Endothelial cell of umbilical vein (primary cell): ENCODE measurements around the gene RASGRF2. TPM values are rescaled to one million over a fixed set of nuclear protein-coding genes. Genes with fewer than 3 reads are reported as not detected.
A peak's percentile ranks its signal among the peaks of the same experiment; 100 is the strongest.

ENCODE experiments used
- BruUV-seq: library from RNA; stranded (reverse); fragments of 400-500 nt; replicated peaks from 2 replicates; lab custom pipeline; 2021; lab: Mats Ljungman, UMichigan
- CTCF ChIA-PET: fragments of 300-600, 350-600 bp; sonication (Branson Sonifier 250); formaldehyde crosslinking; loops from one replicate; lab custom pipeline; 2021; ENCODE audit warnings: antibody characterized with exemption, inconsistent platforms; lab: Charles Lee
- POLR2A ChIA-PET: fragments of 300-600, 350-600 bp; sonication (Branson Sonifier 250); formaldehyde crosslinking; loops from one replicate; lab custom pipeline; 2021; ENCODE audit warnings: antibody characterized with exemption, inconsistent platforms; lab: Charles Lee
- DNase-seq: peaks from one replicate; pipeline ENCODE4 v3.0.0-alpha.2; 2011; ENCODE audit warnings: low read depth, low spot score
- FAIRE-seq: peaks from 2 replicates; lab custom pipeline; 2011; peaks lifted over from hg19 to GRCh38; lab: Jason Lieb, UNC
- H2AFZ ChIP-seq: 2 replicates; pipeline ENCODE4 v1.6.0; 2012; ENCODE audit warnings: low read depth, low read length, control low read depth, inconsistent platforms
- H3K27ac ChIP-seq: 2 replicates; pipeline ENCODE4 v1.5.1; 2011; ENCODE audit warnings: low read depth, mild to moderate bottlenecking, control low read depth, low read length, moderate library complexity; ENCODE audit not compliant: insufficient read depth
- H3K27me3 ChIP-seq, 2 experiments: 2 replicates each; pipeline versions ENCODE4 v1.6.0 to v1.6.1; 2011; ENCODE audit warnings: low read length in 2 of 2, mixed read lengths in 1 of 2; ENCODE audit not compliant: control insufficient read depth in 2 of 2, insufficient read depth in 2 of 2
- H3K36me3 ChIP-seq, 2 experiments: 2 replicates in 1 of 2; 3 replicates in 1 of 2; pipeline ENCODE4 v1.5.1; 2011; ENCODE audit warnings: low read length in 2 of 2, mild to moderate bottlenecking in 1 of 2, moderate library complexity in 1 of 2; ENCODE audit not compliant: control insufficient read depth in 2 of 2, insufficient read depth in 2 of 2; ENCODE audit errors: extremely low read depth in 1 of 2
- H3K4me1 ChIP-seq: 3 replicates; pipeline ENCODE4 v1.5.1; 2011; ENCODE audit warnings: mild to moderate bottlenecking, low read length; ENCODE audit not compliant: control insufficient read depth, insufficient read depth; ENCODE audit errors: extremely low read depth
- H3K4me2 ChIP-seq: 2 replicates; pipeline ENCODE4 v1.6.1; 2011; ENCODE audit warnings: low read length, control low read depth, mixed read lengths; ENCODE audit not compliant: insufficient read depth
- H3K4me3 ChIP-seq, 3 experiments: fragments of 200-600 bp in 1 of 3; sonication (generic), shearing (Covaris generic) in 1 of 3; replicated peaks in 1 of 3; 2 replicates each; pipeline ENCODE4 v1.5.1; 2011 to 2016; ENCODE audit warnings: control low read depth in 3 of 3, low read length in 3 of 3, mild to moderate bottlenecking in 2 of 3, inconsistent platforms in 1 of 3, low read depth in 1 of 3, moderate library complexity in 1 of 3; ENCODE audit not compliant: insufficient read depth in 1 of 3
- H3K79me2 ChIP-seq: 2 replicates; pipeline ENCODE4 v1.6.0; 2012; ENCODE audit warnings: low read length, inconsistent platforms; ENCODE audit not compliant: control insufficient read depth, insufficient read depth
- H3K9ac ChIP-seq: replicated peaks from 2 replicates; pipeline ENCODE3; 2011; ENCODE audit warnings: low read length, control low read depth; ENCODE audit not compliant: insufficient read depth; ENCODE audit errors: extremely low read depth
- H3K9me1 ChIP-seq: replicated peaks from 3 replicates; pipeline ENCODE4 v1.6.0; 2011; ENCODE audit warnings: mild to moderate bottlenecking, low read length; ENCODE audit not compliant: control insufficient read depth, insufficient read depth; ENCODE audit errors: extremely low read depth
- H3K9me3 ChIP-seq: replicated peaks from 2 replicates; pipeline ENCODE4 v1.5.1; 2012; ENCODE audit warnings: low read length, inconsistent platforms; ENCODE audit not compliant: control insufficient read depth, insufficient read depth
- H4K20me1 ChIP-seq: replicated peaks from 2 replicates; pipeline ENCODE3; 2011; ENCODE audit warnings: mild to moderate bottlenecking, low read length; ENCODE audit not compliant: control insufficient read depth, insufficient read depth; ENCODE audit errors: extremely low read depth
- EZH2 ChIP-seq: IDR thresholded peaks from 2 replicates; pipeline ENCODE4 v1.6.1; 2012; ENCODE audit warnings: borderline replicate concordance, low read depth, mild to moderate bottlenecking, moderate library complexity, low read length, inconsistent platforms; ENCODE audit not compliant: severe bottlenecking
- FOS ChIP-seq: IDR thresholded peaks from 2 replicates; pipeline ENCODE4 v1.6.1; 2011; ENCODE audit warnings: mild to moderate bottlenecking, low read length, moderate library complexity, borderline replicate concordance; ENCODE audit not compliant: insufficient read depth
- GATA2 ChIP-seq: IDR thresholded peaks from 2 replicates; pipeline ENCODE4 v1.7.0; 2011; ENCODE audit warnings: low read depth, mild to moderate bottlenecking, moderate library complexity, mixed read lengths, low read length; ENCODE audit not compliant: insufficient read length, insufficient read depth
- JUN ChIP-seq: IDR thresholded peaks from 2 replicates; pipeline ENCODE4 v1.6.1; 2011; ENCODE audit warnings: borderline replicate concordance, low read depth; ENCODE audit not compliant: insufficient read length, insufficient read depth
- MAX ChIP-seq: IDR thresholded peaks from 2 replicates; pipeline ENCODE4 v1.6.1; 2011; ENCODE audit not compliant: insufficient read depth, insufficient read length
- MYC ChIP-seq: IDR thresholded peaks from one replicate; pipeline ENCODE4 v1.6.1; 2011; ENCODE audit warnings: mild to moderate bottlenecking, low read depth, low read length
- POLR2A ChIP-seq: IDR thresholded peaks from 2 replicates; pipeline ENCODE4 v1.6.1; 2012; ENCODE audit warnings: low read depth, mild to moderate bottlenecking, control low read depth, low read length
- dilution Hi-C: fragments of 300-500 bp; cut with MboI; formaldehyde crosslinking; loops from one replicate; pipeline ENCODE4 v1.15.0; 2019; ENCODE audit warnings: low sequenced_read_pairs; ENCODE audit not compliant: extremely low pct_ligation_motif_present
- intact Hi-C: fragments of 100-400 bp; cut with micrococcal nuclease; formaldehyde crosslinking; loops from one replicate; pipeline ENCODE4 v1.10.0; 2022
- polyA plus RNA-seq, 4 experiments: library from polyadenylated mRNA; depleted of rRNA in 3 of 4; stranded (reverse) in 3 of 4; unstranded in 1 of 4; fragments of >200 nt; gene quantifications; 2 replicates each; pipeline versions ENCODE4 v1.2.1 to v1.2.3, GENCODE V29; 2011 to 2012; ENCODE audit warnings: missing spikeins in 1 of 4
- total RNA-seq: library from RNA; stranded (reverse); gene quantifications from 2 replicates; pipeline ENCODE4 v1.2.3, GENCODE V29; 2021

RASGRF2 gene
- total and polyA plus RNA-seq, 2 donors (not counting 3 experiments of a cell fraction or from before 2014, with no cell fraction given), result 0.41 to 4.0 TPM

- no peaks in the 10 kb centered on the region for H3K9me3 ChIP-seq
- FAIRE-seq, result no peak
- H3K9me1 ChIP-seq, result no peaks in the 10 kb centered on the region
- no peaks in the 10 kb centered on the region for H3K36me3 ChIP-seq
- CTCF ChIA-PET, result interaction anchor here (2.1 kb wide), 1 partner anchor 149 kb away, joined by 9 read pairs; no protein-coding TSS in a partner anchor
- TF ChIP-seq FOS (no peak), JUN (no peak), GATA2 (no peak), MAX (no peak), MYC (no peak), POLR2A (no peak), EZH2 (peak; percentile 33)
- intact Hi-C loops, result loop anchor here (2.0 kb wide), 1 partner anchor 206 kb away; no protein-coding TSS in a partner anchor
- POLR2A ChIA-PET, result no interaction called here
- BruUV-seq, result no TSS peak
- no peak overlapping the region for H3K9ac ChIP-seq
- H3K4me3 ChIP-seq, result no peak overlapping the region
- H3K79me2 ChIP-seq, result no peaks in the 10 kb centered on the region
- H3K4me1 ChIP-seq, result peaks cover 20% of the 10 kb centered on the region
- DNase-seq, result no peak
- dilution Hi-C loops, result no loop called here
- peaks cover 24 to 47% of the 10 kb centered on the region in 2 experiments for H3K27me3 ChIP-seq
- H4K20me1 ChIP-seq, result no peaks in the 10 kb centered on the region
- H3K27ac ChIP-seq, result no peak overlapping the region
- H2AFZ ChIP-seq, result no peak overlapping the region
- no peak overlapping the region for H3K4me2 ChIP-seq
Observed at GRCh38 chr5:80959138-80959537, 1.0 kb upstream of the RASGRF2 start.
